MM.1S (cell line): ENCODE results near the gene RPUSD1.

Experiments used
- EZH2phosphoT487 ChIP-seq: fragments of 300-600 bp; sonication (generic); IDR thresholded peaks from 2 replicates; pipeline ENCODE4 v1.6.1; 2018; ENCODE audit warnings: antibody characterized with exemption, low read length
- TF ChIP-seq, protein P1 (sequence below): fragments of 300-600 bp; sonication (generic); IDR thresholded peaks from 2 replicates; pipeline ENCODE4 v1.5.1; 2016; ENCODE audit warnings: antibody characterized with exemption, low read length, mixed read lengths

DNA sequence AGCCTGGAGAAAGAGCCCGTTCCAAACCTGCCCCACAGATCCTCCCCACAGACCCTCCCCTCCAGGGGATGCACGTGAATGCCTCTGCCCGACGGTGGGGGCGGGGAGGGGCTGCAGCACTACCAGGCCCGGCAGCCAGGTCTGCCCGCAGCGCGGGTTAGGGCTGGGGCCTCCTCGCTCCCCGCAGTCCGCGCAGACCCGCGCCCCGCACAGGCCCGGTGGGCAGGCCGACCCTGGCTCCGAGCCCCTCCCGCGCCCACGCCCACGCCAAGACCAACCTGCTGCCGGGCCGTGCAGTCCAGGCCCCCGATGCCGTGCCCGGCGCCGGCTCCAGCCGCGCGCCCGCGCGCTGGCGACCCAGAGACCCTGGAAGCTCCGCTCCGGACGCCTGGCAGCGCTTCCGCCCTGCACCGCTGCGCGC is at the start of gene RPUSD1:
- TF ChIP-seq, protein P1, sequence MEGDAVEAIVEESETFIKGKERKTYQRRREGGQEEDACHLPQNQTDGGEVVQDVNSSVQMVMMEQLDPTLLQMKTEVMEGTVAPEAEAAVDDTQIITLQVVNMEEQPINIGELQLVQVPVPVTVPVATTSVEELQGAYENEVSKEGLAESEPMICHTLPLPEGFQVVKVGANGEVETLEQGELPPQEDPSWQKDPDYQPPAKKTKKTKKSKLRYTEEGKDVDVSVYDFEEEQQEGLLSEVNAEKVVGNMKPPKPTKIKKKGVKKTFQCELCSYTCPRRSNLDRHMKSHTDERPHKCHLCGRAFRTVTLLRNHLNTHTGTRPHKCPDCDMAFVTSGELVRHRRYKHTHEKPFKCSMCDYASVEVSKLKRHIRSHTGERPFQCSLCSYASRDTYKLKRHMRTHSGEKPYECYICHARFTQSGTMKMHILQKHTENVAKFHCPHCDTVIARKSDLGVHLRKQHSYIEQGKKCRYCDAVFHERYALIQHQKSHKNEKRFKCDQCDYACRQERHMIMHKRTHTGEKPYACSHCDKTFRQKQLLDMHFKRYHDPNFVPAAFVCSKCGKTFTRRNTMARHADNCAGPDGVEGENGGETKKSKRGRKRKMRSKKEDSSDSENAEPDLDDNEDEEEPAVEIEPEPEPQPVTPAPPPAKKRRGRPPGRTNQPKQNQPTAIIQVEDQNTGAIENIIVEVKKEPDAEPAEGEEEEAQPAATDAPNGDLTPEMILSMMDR, result no peak
- no peak for TF ChIP-seq EZH2phosphoT487
